NCI-H1092 (cell line): Measurements from ENCODE around the gene ARHGEF38.
A peak's percentile ranks its signal among the peaks of the same experiment; 100 is the strongest.

Experiments used
- DNase-seq: peaks from one replicate; lab custom pipeline; 2025; lab: John Stamatoyannopoulos, UW

ARHGEF38 gene

DNA sequence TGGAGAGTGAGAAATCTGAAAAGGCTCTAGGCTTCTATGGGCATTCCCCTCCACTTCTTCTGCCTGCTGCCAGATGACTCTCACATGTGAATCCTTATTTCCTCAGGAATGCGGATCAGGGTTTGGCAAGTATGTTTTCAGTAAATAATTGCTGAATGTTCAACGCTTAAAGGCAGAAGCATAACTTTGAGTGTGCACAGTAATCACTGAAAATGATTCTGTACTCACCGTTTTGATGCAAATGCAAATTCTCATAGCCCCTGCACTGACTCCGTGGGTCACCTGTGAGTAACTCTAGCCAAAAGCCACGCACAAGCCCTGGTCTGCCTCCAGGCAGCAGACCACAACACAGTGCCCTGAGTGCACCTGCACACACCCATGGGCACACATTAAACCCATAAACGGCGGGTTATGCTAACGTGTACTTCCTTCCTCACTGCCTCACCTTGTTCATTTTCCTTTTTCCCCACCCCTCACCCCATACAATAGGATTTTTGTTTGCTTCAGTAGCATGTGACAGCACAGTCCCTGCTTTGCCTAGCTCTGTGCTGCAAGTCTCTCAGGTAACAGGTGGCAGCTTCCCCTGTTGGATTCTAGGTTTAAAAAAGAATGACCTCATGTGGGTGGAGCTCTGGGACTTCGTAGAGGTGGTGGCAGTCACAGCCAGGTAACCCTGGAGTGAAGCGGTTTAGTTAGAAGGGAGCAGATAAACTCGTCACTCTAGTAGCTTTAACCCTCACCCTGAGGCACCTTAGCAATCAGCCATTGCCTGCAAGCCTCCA, at the start of gene ARHGEF38:
Gene ARHGEF38 (plus strand): TSS at position 656 of the 782 bp plus-strand sequence. CDS start 146 bp downstream, outside the sequence.
- DNase-seq = no peak

DNA sequence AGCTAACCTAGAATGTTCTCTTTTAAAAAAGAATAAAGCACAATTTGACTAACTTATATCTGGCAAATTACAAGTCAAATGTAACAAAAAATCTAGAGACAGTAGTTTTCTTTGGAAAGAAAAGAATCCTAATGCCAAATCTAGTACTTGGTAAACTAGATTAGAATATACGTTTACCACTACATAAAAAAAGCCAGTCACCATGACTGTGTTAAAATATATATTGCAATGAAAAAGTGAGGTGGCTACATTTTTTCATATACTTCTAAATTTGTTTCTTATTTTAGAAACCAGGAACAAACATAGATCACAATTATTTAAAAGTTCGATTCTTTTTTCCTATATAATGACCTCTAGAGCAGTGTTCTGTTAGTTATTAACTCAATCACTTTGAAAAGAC, 48.9 kb upstream of the ARHGEF38 start:
- DNase-seq = no peak

- DNase-seq = no peak
Observed at GRCh38 chr4:105504744-105505143, 47.7 kb upstream of the ARHGEF38 start.

DNA sequence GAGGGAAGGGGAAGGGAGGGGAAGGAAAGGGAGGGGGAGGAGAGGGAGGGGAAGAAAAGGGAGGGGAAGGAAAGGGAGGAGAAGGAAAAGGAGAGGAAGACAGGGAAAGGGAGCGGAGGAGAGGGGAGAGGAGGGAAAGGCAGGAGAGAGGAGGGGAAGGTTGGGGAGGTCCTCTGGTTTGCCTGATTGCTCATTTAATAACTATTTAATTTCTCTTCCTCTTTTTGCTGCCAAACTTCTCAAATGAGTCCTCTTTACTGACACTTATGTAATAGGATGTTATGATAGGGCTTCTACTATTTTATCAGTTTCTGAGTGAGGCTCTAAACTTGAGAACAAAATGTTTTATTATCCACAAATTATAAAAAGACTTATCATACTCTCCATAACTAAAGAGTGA, 43.1 kb upstream of the ARHGEF38 start:
- no peak for DNase-seq

DNA sequence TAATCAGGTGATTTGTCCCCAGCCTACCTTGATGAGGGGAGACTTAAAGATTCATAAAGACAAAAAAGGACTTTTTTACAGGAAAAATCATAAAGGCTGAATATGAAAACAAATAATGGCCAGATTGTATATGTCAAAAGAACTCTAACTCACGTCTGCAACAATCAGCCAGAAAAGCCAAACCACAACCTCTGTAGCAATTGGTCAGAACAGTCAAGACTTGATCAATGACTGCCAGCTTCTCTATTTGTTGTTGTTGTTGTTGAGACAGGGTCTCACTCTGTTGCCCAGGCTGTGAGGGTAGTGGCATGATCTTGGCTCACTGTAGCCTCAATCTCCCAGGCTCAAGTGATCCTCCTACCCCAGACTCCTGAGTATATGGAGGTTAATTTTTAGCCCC, 42.7 kb upstream of the ARHGEF38 start:
- no peak for DNase-seq

- no peak for DNase-seq
Observed at GRCh38 chr4:105510245-105510644, 42.2 kb upstream of the ARHGEF38 start.

DNA sequence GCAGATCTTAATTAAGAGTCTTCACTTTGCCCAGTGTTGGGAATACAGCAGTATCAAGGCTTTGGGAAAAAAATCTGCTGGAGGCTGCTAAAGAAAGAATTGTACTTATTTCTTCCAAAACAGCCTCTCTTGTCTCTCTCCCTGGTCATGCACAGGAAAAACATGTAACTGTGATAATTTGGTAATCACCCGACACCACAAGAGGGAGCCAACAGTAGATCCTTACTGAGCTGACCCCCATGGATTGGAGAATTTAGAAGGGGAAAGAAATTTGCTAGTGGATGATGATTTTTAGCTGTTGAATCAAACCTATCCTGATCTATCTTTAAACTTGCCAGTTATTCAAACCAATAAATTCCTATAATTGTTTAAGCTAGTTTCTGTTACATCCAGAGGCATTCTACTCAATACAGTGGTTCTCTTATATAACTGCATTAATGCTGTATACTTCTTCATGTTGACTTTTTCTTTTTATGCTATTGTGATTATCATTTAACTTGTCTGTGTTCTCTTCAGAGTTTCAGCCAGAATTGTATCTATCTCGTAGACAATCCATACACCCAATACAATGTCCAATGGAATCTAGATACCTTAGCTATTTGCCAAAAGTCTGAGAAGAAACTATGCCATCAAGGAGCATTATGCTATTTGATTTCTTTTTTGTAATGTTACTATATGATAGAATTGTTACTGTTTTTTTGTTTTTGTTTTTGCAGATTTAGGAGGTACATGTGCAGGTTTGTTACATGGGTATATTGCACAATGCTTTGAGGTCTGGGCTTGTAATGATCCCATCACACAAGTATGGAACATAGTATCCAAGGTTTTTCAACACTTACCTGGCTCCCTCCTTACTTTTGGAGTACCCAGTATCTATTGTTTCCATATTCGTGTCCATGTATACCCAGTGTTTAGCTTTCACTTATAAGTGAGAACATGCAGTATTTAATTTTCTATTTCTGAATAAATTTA, 31.3 kb upstream of the ARHGEF38 start:
- DNase-seq = peak; percentile 23

DNA sequence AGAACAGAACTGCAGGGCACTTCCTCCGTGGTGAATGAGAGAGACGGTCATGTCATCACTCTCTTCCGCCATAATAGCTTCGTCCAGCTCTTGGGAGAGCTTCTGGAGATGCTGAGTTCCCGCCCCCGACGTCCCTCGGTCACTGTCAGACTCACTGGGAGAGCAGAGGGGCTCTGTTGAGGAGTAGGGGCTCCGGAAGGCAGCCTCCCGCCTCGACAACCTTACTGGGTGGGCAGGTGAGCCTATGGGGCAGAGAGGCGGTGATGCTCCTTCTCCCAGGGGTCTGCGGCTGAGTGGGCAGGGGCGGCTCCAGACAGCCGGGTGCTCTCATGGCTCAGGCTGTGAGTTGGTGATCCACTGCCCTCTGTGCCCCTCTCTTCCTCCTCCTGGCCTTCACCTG, 25.8 kb upstream of the ARHGEF38 start:
- DNase-seq = no peak

DNA sequence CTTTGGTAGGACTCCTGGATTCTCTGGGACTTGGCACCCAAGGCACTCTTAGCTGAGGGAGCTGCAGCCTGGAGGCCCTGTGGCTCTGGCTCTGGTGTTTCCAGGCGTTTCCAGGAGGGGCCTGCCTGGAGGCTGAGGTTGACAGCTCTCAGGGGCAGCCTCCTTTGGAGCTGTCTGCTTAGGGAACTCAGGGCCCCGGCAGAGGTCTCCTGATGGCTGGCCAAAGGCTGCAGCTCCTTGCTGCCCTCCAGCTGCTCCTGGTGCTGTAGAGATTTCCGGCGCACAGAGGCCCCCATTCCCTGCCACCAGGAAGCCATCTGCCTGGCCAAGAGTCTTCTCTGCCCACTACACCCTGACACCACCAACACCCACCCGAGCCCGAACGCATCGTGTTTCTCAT, 25.3 kb upstream of the ARHGEF38 start:
- DNase-seq = no peak

- no peak for DNase-seq
Observed at GRCh38 chr4:105536601-105537000, 15.8 kb upstream of the ARHGEF38 start.

- DNase-seq = no peak
Observed at GRCh38 chr4:105541420-105541819, 11.0 kb upstream of the ARHGEF38 start.

GRCh38 chr4:105542039-105542438, 10.4 kb upstream of the ARHGEF38 start:
- no peak for DNase-seq

DNA sequence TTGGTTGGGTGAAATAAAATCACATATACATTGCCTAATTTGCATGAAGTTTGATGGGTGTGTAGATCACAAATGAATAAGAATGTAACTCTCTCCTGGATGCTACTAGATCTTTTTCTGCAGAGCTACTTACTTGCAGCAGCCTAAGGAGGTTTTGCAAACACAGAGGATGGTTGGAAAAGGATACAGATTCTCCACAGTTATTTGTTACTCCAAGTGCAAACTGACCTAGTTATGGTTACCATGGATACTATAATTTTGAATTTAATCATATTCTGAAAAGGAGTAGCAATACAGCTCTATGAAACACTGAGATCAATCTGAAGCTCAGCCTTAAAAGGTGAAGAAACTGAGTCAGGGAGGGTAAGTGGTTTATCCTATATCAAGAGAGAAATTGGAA, 9.1 kb upstream of the ARHGEF38 start:
- no peak for DNase-seq

- no peak for DNase-seq
Observed at GRCh38 chr4:105543881-105544280, 8.5 kb upstream of the ARHGEF38 start.

DNA sequence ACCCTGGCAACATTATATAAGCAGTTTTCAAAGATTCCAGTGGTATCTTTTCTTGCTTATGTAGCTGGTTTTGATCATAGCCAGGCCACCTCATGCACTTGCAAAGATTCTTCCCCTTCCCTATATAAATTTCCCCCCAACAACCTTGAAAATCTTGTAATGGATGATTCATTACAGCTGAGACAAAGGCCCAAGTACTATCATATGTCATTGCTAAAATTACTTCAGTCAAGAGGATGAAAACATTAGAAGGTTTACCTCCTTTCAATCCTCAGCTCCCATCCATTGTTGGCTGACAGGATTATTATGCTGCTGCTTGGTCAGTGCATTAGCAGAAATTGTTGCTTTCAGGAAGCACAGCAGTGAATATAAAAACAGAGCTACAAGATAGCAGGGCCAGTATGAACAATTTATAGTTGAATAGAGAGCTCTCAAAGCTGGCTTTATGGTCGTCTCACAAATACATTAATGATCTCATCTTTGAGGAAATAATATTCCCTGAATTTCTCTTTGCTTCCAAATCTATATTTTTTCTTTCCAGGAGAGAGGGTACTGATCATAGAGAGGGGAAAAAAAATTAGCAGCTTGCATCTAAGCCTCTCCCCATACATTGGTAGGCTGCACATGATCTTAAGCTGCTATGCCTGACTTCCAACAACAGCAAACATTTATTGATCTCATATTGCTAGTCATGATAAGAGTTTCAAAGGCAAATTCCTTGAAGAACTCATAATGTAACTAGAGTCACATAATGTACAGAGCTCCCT, 7.7 kb upstream of the ARHGEF38 start:
- no peak for DNase-seq

GRCh38 chr4:105546086-105546485, 6.3 kb upstream of the ARHGEF38 start:
- DNase-seq = no peak

DNA sequence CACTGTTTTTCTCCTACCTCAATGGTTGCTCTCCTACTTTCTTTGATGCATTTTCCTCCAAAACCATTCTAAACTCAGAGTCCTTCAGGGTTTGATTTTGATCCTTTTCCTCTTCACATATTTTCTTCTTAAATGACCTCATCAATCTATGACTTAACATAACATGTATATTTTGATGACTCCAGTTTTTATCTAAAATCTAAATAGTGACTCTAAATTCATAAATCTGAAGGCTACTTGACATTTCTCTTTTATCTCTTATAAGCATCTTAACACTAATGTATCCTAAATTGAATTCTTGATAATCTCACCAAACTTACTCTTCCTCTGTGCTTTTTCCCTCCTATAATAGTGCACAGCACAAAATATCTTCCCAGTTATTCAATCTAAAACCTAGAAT, 4.7 kb upstream of the ARHGEF38 start:
- DNase-seq = no peak

- no peak for DNase-seq
Observed at GRCh38 chr4:105548483-105548882, 3.9 kb upstream of the ARHGEF38 start.

- DNase-seq = no peak
Observed at GRCh38 chr4:105550641-105551040, 1.8 kb upstream of the ARHGEF38 start.

DNA sequence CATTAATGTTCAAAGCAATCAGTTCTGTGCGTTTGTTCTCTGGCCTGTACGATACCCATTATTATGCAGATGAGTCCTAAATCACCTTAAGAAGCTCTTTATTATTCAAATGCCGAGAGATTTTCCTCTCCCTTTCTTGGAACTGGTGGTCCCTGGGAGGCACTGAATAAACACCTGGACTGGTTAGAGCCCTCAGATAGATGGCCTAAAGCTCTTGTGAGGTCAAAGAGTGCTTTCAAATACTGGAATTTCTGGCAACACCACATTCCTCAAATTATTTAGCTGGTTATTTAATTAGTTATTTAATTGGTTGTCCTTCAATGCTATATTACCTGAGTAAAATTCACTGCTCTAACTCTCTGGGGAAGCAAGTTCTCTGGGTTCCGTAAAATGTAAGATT, 3.0 kb downstream of the ARHGEF38 start:
- no peak for DNase-seq

GRCh38 chr4:105556206-105556605, 3.8 kb downstream of the ARHGEF38 start:
- DNase-seq = no peak

- DNase-seq = no peak
Observed at GRCh38 chr4:105558277-105558676, 5.9 kb downstream of the ARHGEF38 start.
